Measurements from ENCODE around the gene CACNA1H.
"Not testable (repeated sequence)": the region's sequence is repeated elsewhere in the genome, so short reads cannot be mapped to it uniquely, and the experiment has no call there.

- not testable (repeated sequence) for TF ChIP-seq EZH2phosphoT487 (IDR thresholded peaks at IDR 0.05; ENCODE audit: insufficient read depth, low read depth); EZH2 (IDR thresholded peaks at IDR 0.05; ENCODE audit: insufficient read depth, poor library complexity, severe bottlenecking)
Measured at GRCh38 chr16:1236659-1237058, 83.8 kb downstream of the CACNA1H start.

All from GM23248 (cell line).